Measurements from ENCODE around the gene GJD4.

Gene GJD4

DNA sequence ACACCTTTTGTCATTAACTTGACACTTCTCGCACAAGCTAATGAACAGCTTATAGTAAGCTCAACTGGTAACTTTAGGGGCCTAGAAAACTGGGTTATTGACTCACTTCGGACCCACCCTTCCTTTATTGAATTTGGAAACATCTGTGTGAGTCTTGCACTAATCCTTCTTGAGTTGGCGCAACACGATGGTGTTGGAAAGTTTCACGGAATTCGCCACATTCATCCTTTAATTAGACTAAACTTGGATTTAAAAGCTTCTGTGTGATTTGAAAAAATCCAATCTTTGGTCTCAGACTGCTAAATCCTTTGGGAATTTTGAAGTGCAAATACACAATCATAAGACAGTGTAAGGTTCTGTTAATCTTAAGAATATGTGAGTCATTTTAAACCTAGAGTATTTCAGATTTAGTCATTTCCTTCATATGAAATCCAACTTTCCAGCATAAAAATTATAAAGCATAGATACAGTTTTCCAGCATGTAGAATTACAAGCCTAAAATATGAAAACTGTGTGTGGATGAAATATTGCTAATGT lies 21.9 kb downstream of the GJD4 start:
- DNase-seq: peak; percentile 63

DNA sequence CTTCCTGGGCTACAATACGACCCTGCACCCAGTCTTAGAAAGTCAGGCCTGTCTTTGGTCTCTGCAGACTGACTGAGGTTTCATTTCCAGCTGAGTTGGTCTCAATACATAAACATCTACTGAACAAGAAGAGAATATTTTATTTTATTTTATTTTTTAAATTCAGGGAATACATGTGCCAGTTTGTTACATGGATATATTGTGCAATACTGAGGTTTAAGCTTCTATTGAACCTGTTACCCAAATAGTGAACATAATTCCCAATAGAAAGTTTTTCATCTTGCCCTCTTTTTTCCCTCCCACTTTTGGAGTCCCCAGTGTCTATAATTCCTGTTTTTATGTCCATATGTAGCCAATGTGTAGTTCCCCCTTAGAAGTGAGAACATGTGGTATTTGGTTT lies 26.3 kb downstream of the GJD4 start:
- no peak for DNase-seq

- no peak for DNase-seq
Measured at GRCh38 chr10:35632027-35632426, 26.9 kb downstream of the GJD4 start.

DNA sequence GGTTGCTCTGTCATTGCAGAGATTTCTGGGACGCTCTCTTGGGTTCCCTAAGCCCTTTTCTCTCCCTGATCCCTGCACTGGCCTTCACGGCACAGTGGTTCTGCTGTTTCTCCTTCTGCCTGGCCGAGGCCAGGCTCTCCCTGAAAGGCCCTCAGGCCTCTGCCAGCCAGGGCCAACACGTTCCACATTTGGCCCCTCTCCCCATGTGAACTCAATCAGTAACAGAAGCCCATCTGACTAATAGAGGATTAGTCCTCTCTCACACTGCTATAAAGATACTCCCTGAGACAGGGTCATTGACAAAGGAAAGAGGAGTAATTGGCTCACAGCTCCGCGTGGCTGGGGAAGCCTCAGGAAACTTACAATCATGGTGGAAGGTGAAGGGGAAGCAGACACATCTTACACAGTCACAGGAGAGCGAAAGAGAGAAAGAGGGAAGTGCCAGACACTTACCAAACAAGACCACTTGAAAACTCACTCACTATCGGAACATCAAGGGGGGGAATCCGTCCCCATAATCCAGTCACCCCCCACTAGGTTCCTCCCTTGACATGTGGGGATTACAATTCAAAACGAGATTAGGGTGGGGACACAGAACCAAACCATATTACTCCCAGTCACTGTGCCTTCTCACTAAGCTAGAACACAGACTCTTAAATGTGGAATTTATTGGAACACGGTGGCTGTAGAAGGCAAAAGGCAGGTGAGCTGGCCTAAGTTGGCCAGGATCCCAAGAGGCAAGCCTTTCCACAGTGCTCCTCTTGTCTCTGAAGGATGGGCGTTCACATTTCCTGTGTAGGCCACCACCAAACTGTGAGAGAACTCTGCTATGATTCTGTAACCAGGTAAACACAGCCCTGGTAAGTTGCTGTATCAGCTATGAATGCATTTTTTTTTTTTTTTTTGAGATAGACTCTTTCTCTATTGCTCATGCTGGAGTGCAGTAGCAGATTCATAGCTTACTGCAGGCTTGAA lies 28.2 kb downstream of the GJD4 start:
- DNase-seq: no peak

DNA sequence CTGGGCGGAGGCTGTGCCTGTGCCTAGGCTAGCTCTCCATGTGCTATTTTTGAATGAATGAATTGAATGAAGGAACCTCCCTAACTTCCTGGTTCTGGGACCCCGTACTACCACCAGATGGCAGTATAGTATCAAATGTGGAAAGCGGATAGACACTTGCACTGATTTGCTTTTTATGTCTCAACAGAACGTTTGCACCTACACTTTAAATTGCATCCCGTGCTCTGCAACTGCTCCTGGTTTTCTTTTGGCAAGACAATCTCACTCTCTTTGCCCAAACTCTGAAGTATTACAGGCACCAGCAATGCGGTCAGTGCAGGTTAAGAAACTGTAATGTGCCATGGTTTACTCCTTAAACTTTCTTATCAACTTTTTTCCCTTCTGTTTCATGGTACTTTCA lies 30.4 kb downstream of the GJD4 start:
- peak; percentile 71 for DNase-seq

DNA sequence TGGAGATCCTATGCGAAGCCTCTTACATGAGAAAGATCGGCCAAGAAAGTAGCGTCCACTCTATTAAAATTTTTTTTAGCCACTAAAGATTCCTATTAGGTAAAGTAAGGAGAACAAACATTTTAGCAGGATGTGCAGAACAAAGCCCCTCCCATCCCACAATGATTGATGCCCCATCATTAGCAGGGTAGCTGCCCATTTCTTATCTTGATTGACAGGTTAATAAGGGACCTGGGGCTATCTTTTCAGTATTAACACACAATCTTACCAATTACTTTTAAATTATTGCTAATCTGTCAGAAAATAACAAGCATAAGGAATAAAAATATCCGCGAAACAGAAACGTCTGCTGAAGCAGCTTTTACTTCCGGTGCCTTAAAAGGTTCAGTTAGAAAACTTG lies 31.8 kb downstream of the GJD4 start:
- DNase-seq: no peak

- no peak for DNase-seq
Measured at GRCh38 chr10:35637462-35637861, 32.3 kb downstream of the GJD4 start.

GRCh38 chr10:35638101-35638500 lies 33.0 kb downstream of the GJD4 start:
- DNase-seq: no peak

DNA sequence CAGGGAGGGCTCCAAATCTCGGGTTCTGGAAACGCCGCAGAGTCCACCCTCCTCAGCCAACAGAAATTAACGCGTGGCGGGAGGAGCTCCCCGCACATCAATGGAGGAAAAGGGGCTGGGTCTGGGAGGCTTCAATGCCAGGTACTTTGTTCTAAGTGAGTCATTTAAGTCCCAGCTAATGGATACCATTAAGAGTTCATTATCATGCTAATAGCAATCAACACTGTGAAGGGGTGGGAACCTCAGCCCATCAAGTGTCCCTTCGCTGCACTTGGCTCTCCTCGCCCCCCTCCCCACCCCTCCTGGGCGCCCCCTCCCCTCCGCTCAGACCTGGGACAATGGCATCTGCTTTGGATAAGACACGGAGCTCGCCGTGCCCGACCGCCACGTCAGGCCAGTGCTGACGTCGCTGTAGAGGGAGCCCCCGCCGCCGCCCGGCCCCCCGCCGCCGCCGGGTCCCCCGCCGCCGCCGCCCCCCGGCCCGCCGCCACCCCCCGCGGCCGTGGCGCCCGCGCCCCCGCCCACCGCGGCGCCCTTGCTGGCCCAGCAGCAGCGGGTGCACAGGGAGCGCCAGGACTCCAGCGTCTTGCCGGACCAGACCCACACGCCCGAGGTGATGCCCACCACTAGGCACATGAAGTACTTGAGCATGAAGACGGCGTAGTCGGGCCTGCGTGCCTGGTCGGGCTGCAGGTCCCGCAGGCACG lies 34.0 kb downstream of the GJD4 start:
- DNase-seq: no peak

GRCh38 chr10:35639728-35640401 lies 34.7 kb downstream of the GJD4 start:
- DNase-seq: peak; percentile 34

- DNase-seq: peak; percentile 72
Measured at GRCh38 chr10:35640474-35640873, 35.3 kb downstream of the GJD4 start.

- DNase-seq: peak; percentile 82
Measured at GRCh38 chr10:35640951-35641675, 36.0 kb downstream of the GJD4 start.

- peak; percentile 42 for DNase-seq
Measured at GRCh38 chr10:35641676-35642034, 36.5 kb downstream of the GJD4 start.

GRCh38 chr10:35642035-35642792 lies 37.1 kb downstream of the GJD4 start, which contains the start of gene FZD8:
TSS of gene FZD8 (minus strand) at chr10:35642296. CDS start at chr10:35641429, 867 bp downstream.
- peak; percentile 88 for DNase-seq

DNA sequence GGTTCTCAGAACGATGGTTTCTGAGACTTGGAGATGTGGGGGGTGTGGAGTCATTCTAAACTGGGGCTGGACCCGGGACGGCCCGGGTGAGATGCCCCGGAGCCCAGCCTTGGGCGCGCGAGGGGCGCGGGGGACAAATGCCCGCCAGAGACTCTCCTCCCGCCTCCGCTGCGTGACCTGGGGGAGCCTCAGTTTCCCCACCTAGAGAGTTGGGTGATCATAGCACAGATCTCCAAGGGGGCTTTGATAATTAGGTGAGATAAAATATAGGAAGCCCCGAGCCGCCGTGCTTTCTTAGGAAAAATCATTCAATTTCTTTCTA lies 37.6 kb downstream of the GJD4 start:
- DNase-seq: no peak

GRCh38 chr10:35643151-35644049 lies 38.3 kb downstream of the GJD4 start:
- DNase-seq: peak; percentile 34

DNA sequence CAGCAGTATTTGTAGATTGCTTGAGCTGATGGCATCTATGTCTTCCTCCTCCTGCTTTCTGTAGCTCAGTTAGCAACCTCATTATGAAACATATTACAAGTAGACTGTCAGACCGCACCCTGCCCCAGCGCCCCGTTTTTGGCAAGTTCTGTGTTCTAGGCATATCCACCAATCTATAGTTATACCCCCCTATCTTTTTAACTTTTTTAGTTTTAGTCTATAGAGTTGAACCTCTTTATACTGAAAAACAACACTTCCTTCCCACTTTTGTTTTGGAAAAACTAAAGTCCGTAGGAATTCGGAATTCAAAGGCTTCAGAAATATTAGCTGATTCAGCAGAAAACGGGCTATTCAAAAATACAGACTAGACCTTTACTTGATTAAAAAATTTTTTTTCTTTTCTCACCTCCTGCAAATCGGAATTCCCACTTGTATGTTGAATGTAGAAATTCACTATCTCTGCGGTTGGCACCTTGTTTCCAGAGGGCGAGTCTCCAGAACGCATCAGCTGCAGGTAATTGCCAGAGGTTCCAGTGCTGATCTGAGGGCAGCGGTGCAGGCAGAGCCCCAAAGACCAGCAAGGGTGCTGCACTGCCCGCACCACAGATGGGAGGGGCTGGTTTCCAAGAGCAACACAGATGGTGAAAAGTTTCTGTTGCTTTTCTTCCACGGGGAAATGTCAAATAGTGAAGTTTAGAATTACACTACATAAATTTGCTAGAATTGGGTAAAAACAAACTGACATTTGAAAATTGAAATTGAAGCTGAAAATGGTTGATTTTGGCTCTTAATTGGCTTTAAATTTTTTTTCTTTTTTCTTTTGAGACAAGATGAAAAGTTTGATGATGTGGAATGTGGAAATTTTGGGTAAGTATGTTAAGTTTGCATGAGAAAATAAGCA lies 39.2 kb downstream of the GJD4 start:
- no peak for DNase-seq

DNA sequence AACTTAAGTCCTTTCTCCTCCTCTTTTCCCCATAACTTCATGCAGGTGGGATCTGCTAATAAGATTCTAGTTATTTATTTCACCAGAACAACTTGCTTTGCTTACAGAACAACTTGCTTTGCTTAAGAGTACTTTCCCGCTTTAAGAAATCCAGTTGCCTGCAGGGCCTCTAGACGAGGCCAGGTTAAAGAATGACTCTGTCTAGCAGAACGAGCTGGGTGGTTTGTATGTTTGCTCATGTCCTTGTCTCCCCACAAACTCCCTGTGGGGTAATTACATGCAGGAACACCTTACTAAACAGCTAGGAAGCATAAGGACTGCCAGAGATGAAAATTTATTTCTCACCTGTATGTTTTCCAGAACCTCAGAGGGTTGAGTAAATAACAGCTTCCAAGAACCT lies 45.8 kb downstream of the GJD4 start:
- no peak for DNase-seq

GRCh38 chr10:35652824-35653223 lies 47.7 kb downstream of the GJD4 start:
- DNase-seq: no peak

All from fibroblast of skin of scalp (primary cell).